Keratinocyte (primary cell): ENCODE results near the gene PAPOLA. TPM values are rescaled to one million over a fixed set of nuclear protein-coding genes. Genes with fewer than 3 reads are reported as not detected.

Experiments
- DNase-seq: peaks from one replicate; pipeline ENCODE4 v3.0.0-alpha.2; 2011; ENCODE audit warnings: low read depth, missing footprints, low spot score
- FAIRE-seq: peaks from 2 replicates; lab custom pipeline; 2011; peaks lifted over from hg19 to GRCh38; lab: Jason Lieb, UNC
- H2AFZ ChIP-seq: 2 replicates; pipeline ENCODE4 v1.6.0; 2012; ENCODE audit warnings: low read length, control low read depth, inconsistent platforms; ENCODE audit not compliant: control insufficient read depth
- H3K27ac ChIP-seq: 2 replicates; pipeline ENCODE4 v1.5.1; 2011; ENCODE audit warnings: low read length; ENCODE audit not compliant: control insufficient read depth, insufficient read depth
- H3K27me3 ChIP-seq: 3 replicates; pipeline ENCODE4 v1.6.0; 2011; ENCODE audit warnings: low read length; ENCODE audit not compliant: control insufficient read depth, insufficient read depth; ENCODE audit errors: extremely low read depth
- H3K36me3 ChIP-seq, 2 experiments: 2 replicates in 1 of 2; 3 replicates in 1 of 2; pipeline ENCODE4 v1.5.1; 2011; ENCODE audit warnings: low read length in 2 of 2, mild to moderate bottlenecking in 1 of 2; ENCODE audit not compliant: control insufficient read depth in 2 of 2, insufficient read depth in 2 of 2; ENCODE audit errors: extremely low read depth in 1 of 2
- H3K4me1 ChIP-seq: 3 replicates; pipeline ENCODE4 v1.5.1; 2011; ENCODE audit warnings: low read length; ENCODE audit not compliant: control insufficient read depth, insufficient read depth; ENCODE audit errors: extremely low read depth
- H3K4me2 ChIP-seq: 3 replicates; pipeline ENCODE4 v1.6.0; 2011; ENCODE audit warnings: low read depth, low read length; ENCODE audit not compliant: control insufficient read depth, insufficient read depth; ENCODE audit errors: extremely low read depth
- H3K4me3 ChIP-seq, 3 experiments: fragments of 200-600 bp in 1 of 3; sonication (generic) in 1 of 3; 2 replicates in 2 of 3; 3 replicates in 1 of 3; pipeline ENCODE4 v1.5.1; 2011 to 2016; ENCODE audit warnings: low read length in 3 of 3, mild to moderate bottlenecking in 3 of 3, control low read depth in 2 of 3, inconsistent platforms in 1 of 3, low read depth in 1 of 3, mixed read lengths in 1 of 3, mixed run types in 1 of 3, moderate library complexity in 1 of 3; ENCODE audit not compliant: control insufficient read depth in 2 of 3, insufficient read depth in 2 of 3; ENCODE audit errors: extremely low read depth in 1 of 3
- H3K79me2 ChIP-seq: 2 replicates; pipeline ENCODE4 v1.6.0; 2012; ENCODE audit warnings: low read length; ENCODE audit not compliant: control insufficient read depth, insufficient read depth
- H3K9ac ChIP-seq: 3 replicates; pipeline ENCODE4 v1.6.0; 2011; ENCODE audit warnings: low read length; ENCODE audit not compliant: control insufficient read depth, insufficient read depth; ENCODE audit errors: extremely low read depth
- H3K9me1 ChIP-seq: 3 replicates; pipeline ENCODE4 v1.6.0; 2011; ENCODE audit warnings: low read length; ENCODE audit not compliant: control insufficient read depth, insufficient read depth; ENCODE audit errors: extremely low read depth
- H3K9me3 ChIP-seq: 2 replicates; pipeline ENCODE4 v1.5.1; 2012; ENCODE audit warnings: low read depth, low read length; ENCODE audit not compliant: control insufficient read depth
- H4K20me1 ChIP-seq: 3 replicates; pipeline ENCODE4 v1.6.0; 2011; ENCODE audit warnings: low read length; ENCODE audit not compliant: control insufficient read depth, insufficient read depth; ENCODE audit errors: extremely low read depth
- EZH2 ChIP-seq: IDR thresholded peaks from one replicate; pipeline ENCODE4 v1.6.1; 2012; ENCODE audit warnings: inconsistent platforms, mild to moderate bottlenecking, low read length, moderate library complexity
- dilution Hi-C: fragments of 300-500 bp; cut with MboI; formaldehyde crosslinking; loops from one replicate; pipeline ENCODE4 v1.7.0; 2020; ENCODE audit warnings: low sequenced_read_pairs; ENCODE audit not compliant: extremely low pct_ligation_motif_present
- polyA plus RNA-seq, 5 experiments: library from polyadenylated mRNA; depleted of rRNA in 3 of 5; stranded (reverse) in 3 of 5; stranded (forward) in 1 of 5; unstranded in 1 of 5; fragments of >200 nt; gene quantifications; 1 replicate in 1 of 5; 2 replicates in 3 of 5; 3 replicates in 1 of 5; pipeline versions ENCODE4 v1.2.1 to v1.2.3, GENCODE V29; 2011 to 2012; ENCODE audit warnings: missing spikeins in 2 of 5, low read depth in 1 of 5, low replicate concordance in 1 of 5
- TF ChIP-seq, protein P1 (sequence below), 3 experiments: IDR thresholded peaks in 1 of 3; conservative IDR thresholded peaks in 1 of 3; optimal IDR thresholded peaks in 1 of 3; 2 replicates in 2 of 3; 3 replicates in 1 of 3; pipeline versions ENCODE3 to v1.5.1; 2011; ENCODE audit warnings: low read length in 3 of 3, mild to moderate bottlenecking in 3 of 3, moderate library complexity in 2 of 3, control low read depth in 1 of 3, inconsistent platforms in 1 of 3; ENCODE audit not compliant: insufficient read depth in 2 of 3; ENCODE audit errors: extremely low read depth in 1 of 3

Gene PAPOLA
- polyA plus RNA-seq, 1 donor (not counting 4 experiments of a cell fraction or from before 2014, with no cell fraction given), result 154 TPM

DNA sequence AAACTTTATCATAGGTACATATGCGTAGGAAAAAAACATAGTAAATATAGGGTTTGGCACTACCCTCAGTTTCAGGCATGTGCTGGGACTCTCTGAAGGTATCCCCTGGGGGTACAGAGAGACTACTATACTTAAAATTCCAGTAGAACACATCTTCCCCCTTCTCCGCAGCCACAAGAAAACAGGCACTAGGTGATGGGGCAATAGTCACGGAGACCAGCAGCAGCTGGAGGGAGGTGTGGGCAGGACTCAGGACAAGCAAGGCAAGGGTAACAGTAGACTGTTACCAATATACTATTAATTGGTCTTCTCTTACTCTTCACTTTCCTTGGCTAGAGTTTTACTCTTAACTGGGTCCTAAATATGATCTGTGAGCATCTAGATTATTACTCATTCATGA lies 4.6 kb upstream of the PAPOLA start:
- Histone ChIP-seq H3K36me3 (no peaks in the 10 kb centered on the region), H3K27ac (no peak overlapping the region), H3K27me3 (peaks cover 3% of the 10 kb centered on the region), H3K4me2 (no peak overlapping the region), H4K20me1 (no peaks in the 10 kb centered on the region), H3K79me2 (peaks cover 8% of the 10 kb centered on the region), H3K9me3 (no peaks in the 10 kb centered on the region), H3K9ac (no peak overlapping the region), H3K4me3 (no peak overlapping the region), H3K4me1 (peaks cover 9% of the 10 kb centered on the region), H3K9me1 (no peaks in the 10 kb centered on the region), H2AFZ (no peak overlapping the region)
- FAIRE-seq, result no peak
- dilution Hi-C loops, result no loop called here
- TF ChIP-seq, protein P1, sequence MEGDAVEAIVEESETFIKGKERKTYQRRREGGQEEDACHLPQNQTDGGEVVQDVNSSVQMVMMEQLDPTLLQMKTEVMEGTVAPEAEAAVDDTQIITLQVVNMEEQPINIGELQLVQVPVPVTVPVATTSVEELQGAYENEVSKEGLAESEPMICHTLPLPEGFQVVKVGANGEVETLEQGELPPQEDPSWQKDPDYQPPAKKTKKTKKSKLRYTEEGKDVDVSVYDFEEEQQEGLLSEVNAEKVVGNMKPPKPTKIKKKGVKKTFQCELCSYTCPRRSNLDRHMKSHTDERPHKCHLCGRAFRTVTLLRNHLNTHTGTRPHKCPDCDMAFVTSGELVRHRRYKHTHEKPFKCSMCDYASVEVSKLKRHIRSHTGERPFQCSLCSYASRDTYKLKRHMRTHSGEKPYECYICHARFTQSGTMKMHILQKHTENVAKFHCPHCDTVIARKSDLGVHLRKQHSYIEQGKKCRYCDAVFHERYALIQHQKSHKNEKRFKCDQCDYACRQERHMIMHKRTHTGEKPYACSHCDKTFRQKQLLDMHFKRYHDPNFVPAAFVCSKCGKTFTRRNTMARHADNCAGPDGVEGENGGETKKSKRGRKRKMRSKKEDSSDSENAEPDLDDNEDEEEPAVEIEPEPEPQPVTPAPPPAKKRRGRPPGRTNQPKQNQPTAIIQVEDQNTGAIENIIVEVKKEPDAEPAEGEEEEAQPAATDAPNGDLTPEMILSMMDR (optimal IDR thresholded peaks at IDR 0.05 in 1 of 3, IDR thresholded peaks at IDR 0.05 in 1 of 3, conservative IDR thresholded peaks at IDR 0.05 in 1 of 3; ENCODE audit: extremely low read depth in 1 of 3, insufficient read depth in 2 of 3, low read length in 3 of 3), result no peak
- TF ChIP-seq EZH2, result no peak
- no peak for DNase-seq

DNA sequence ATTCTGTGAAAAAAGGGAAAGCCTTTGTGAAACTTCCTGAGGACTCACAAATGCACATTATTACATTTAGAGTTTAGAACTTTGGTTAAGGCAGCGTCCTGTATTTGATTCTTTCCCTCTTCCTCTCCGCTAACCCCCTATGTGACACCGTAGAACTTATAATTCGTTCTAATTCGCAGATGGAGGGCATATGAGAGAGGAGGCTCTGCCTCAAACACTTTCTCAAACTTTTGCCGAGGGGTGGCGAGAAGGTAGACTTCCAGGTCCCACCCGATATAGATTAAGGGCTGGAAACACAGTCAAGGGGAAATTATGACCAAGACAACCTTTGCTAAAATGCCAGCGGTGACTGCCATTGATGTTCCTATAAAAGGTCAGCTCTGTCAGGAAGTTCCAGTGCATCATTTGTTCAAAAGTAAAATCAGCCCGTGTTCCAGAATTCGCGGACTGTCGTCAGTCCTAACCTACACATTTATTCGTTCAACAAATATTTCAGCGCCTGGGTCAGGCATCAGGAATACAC lies 904 bp upstream of the PAPOLA start:
- peak; percentile 5 for FAIRE-seq
- TF ChIP-seq, protein P1 (optimal IDR thresholded peaks at IDR 0.05 in 1 of 3, IDR thresholded peaks at IDR 0.05 in 1 of 3, conservative IDR thresholded peaks at IDR 0.05 in 1 of 3; ENCODE audit: extremely low read depth in 1 of 3, insufficient read depth in 2 of 3, low read length in 3 of 3), result no peak
- TF ChIP-seq EZH2, result no peak
- Histone ChIP-seq H3K79me2 (peaks cover 45% of the 10 kb centered on the region), H3K4me2 (peak overlapping the region; percentile 93), H3K4me3 (peak overlapping the region; percentile 75 to 97 (median 93)), H3K36me3 (peaks cover 0 to 6% of the 10 kb centered on the region in 2 experiments), H3K4me1 (peaks cover 27% of the 10 kb centered on the region), H3K27ac (peak overlapping the region; percentile 94), H3K27me3 (no peaks in the 10 kb centered on the region), H4K20me1 (peaks cover 19% of the 10 kb centered on the region), H3K9ac (peak overlapping the region; percentile 95), H3K9me3 (no peaks in the 10 kb centered on the region), H2AFZ (peak overlapping the region; percentile 94), H3K9me1 (peaks cover 6% of the 10 kb centered on the region)
- dilution Hi-C loops, result no loop called here
- no peak for DNase-seq
